OCI-LY3 (cell line): ENCODE results near the gene ZNF775.

Source experiments
- CTCF ChIP-seq: fragments of 200-600, 300-600 bp; sonication (generic); IDR thresholded peaks from 2 replicates; pipeline ENCODE4 v1.5.1; 2014; ENCODE audit warnings: antibody characterized with exemption, low read length, low read depth
- EZH2phosphoT487 ChIP-seq: fragments of 200-600 bp; shearing (Covaris generic); IDR thresholded peaks from 2 replicates; pipeline ENCODE4 v1.6.1; 2018; ENCODE audit warnings: antibody characterized with exemption, mixed run types, low read depth

- TF ChIP-seq CTCF (no peak), EZH2phosphoT487 (no peak)
Measured at GRCh38 chr7:150396426-150396825, 17.3 kb downstream of the ZNF775 start.
